Neural progenitor cell (in vitro differentiated cells): Measurements from ENCODE around the gene SYNE3. TPM values are rescaled to one million over a fixed set of nuclear protein-coding genes. Genes with fewer than 3 reads are reported as not detected.

Source experiments
- DNase-seq: peaks from one replicate; pipeline ENCODE4 v3.0.0-alpha.2; 2016; ENCODE audit warnings: low spot score
- H2AFZ ChIP-seq: fragments of 200-600 bp; sonication (generic); replicated peaks from 2 replicates; pipeline ENCODE4 v1.6.1; 2016; ENCODE audit warnings: antibody characterized with exemption
- H3F3A ChIP-seq: fragments of 200-600 bp; sonication (generic); 2 replicates; pipeline ENCODE4 v1.6.1; 2016; ENCODE audit warnings: antibody characterized with exemption, low read depth
- H3K27ac ChIP-seq: fragments of 200-600 bp; sonication (generic); 2 replicates; pipeline ENCODE4 v1.5.1; 2016; ENCODE audit warnings: mild to moderate bottlenecking
- H3K27me3 ChIP-seq: fragments of 200-600 bp; sonication (generic); 2 replicates; pipeline ENCODE4 v1.6.1; 2016; ENCODE audit warnings: mild to moderate bottlenecking, moderate library complexity
- H3K36me3 ChIP-seq: fragments of 200-600 bp; sonication (generic); 2 replicates; pipeline ENCODE4 v1.5.1; 2016
- H3K4me1 ChIP-seq: fragments of 200-600 bp; sonication (generic); 2 replicates; pipeline ENCODE4 v1.6.1; 2016; ENCODE audit warnings: mixed run types
- H3K4me2 ChIP-seq: fragments of 200-600 bp; sonication (generic); 2 replicates; pipeline ENCODE4 v1.6.1; 2016
- H3K4me3 ChIP-seq: fragments of 200-600 bp; sonication (generic); 2 replicates; pipeline ENCODE4 v1.5.1; 2016
- H3K79me2 ChIP-seq: fragments of 200-600 bp; sonication (generic); 2 replicates; pipeline ENCODE4 v1.6.1; 2016; ENCODE audit warnings: low read depth
- H3K9ac ChIP-seq: fragments of 200-600 bp; sonication (generic); 2 replicates; pipeline ENCODE4 v1.6.1; 2016
- H3K9me3 ChIP-seq: fragments of 200-600 bp; sonication (generic); 2 replicates; pipeline ENCODE4 v1.5.1; 2016; ENCODE audit warnings: low read depth
- H4K20me1 ChIP-seq: fragments of 200-600 bp; sonication (generic); 2 replicates; pipeline ENCODE4 v1.6.1; 2016; ENCODE audit warnings: low read depth
- H3K27ac Mint-ChIP-seq: 3 replicates; pipeline ENCODE4 v1.8.0; 2021; ENCODE audit warnings: mixed read lengths
- H3K27me3 Mint-ChIP-seq: 2 replicates; pipeline ENCODE4 v1.8.0; 2022; ENCODE audit warnings: low read depth, mild to moderate bottlenecking, inconsistent platforms, moderate library complexity, mixed read lengths; ENCODE audit not compliant: insufficient read depth
- H3K36me3 Mint-ChIP-seq: 3 replicates; pipeline ENCODE4 v1.8.0; 2021; ENCODE audit warnings: mixed read lengths
- H3K4me1 Mint-ChIP-seq: 3 replicates; pipeline ENCODE4 v1.8.0; 2021; ENCODE audit warnings: mixed read lengths
- H3K4me3 Mint-ChIP-seq: 3 replicates; pipeline ENCODE4 v1.8.0; 2021; ENCODE audit warnings: mild to moderate bottlenecking, moderate library complexity, mixed read lengths
- H3K9me3 Mint-ChIP-seq: 3 replicates; pipeline ENCODE4 v1.8.0; 2020; ENCODE audit warnings: mixed read lengths
- CTCF ChIP-seq: fragments of 200-600 bp; sonication (generic); IDR thresholded peaks from 2 replicates; pipeline ENCODE4 v1.5.1; 2017; ENCODE audit warnings: antibody characterized with exemption, mild to moderate bottlenecking
- EZH2 ChIP-seq: fragments of 200-600 bp; sonication (generic); IDR thresholded peaks from 2 replicates; pipeline ENCODE4 v1.6.1; 2017; ENCODE audit warnings: antibody characterized with exemption, mild to moderate bottlenecking, moderate library complexity
- EZH2phosphoT487 ChIP-seq: fragments of 200-600 bp; sonication (generic); IDR thresholded peaks from 2 replicates; pipeline ENCODE4 v1.6.1; 2017; ENCODE audit warnings: antibody characterized with exemption
- total RNA-seq: library from RNA; depleted of rRNA; stranded (reverse); fragments of >200 nt; gene quantifications from 2 replicates; pipeline ENCODE4 v1.2.3, GENCODE V29; 2015; ENCODE audit warnings: low replicate concordance

SYNE3 gene
- total RNA-seq, 1 donor from 2014 or later, result 0.06 TPM

GRCh38 chr14:95540236-95540855 lies 23.9 kb upstream of the SYNE3 start:
- Histone ChIP-seq H3K4me3 (no peak overlapping the region), H3K36me3 (no peaks in the 10 kb centered on the region), H3F3A (no peaks in the 10 kb centered on the region), H3K9me3 (no peaks in the 10 kb centered on the region), H3K27ac (no peak overlapping the region), H3K9ac (no peak overlapping the region), H3K27me3 (no peaks in the 10 kb centered on the region), H3K79me2 (peaks cover 78% of the 10 kb centered on the region), H3K4me2 (no peak overlapping the region), H4K20me1 (peaks cover 76% of the 10 kb centered on the region), H3K4me1 (peaks cover 23% of the 10 kb centered on the region), H2AFZ (no peak overlapping the region)
- DNase-seq, result no peak
- Mint-ChIP-seq H3K27me3 (no peaks in the 10 kb centered on the region), H3K4me3 (no peak overlapping the region), H3K36me3 (peaks cover 7% of the 10 kb centered on the region), H3K9me3 (no peaks in the 10 kb centered on the region), H3K4me1 (peaks cover 31% of the 10 kb centered on the region), H3K27ac (no peak overlapping the region)
- TF ChIP-seq CTCF (no peak), EZH2 (no peak), EZH2phosphoT487 (no peak)

GRCh38 chr14:95538801-95539509 lies 22.5 kb upstream of the SYNE3 start:
- no peak overlapping the region for H3K27ac Mint-ChIP-seq
- peaks cover 23% of the 10 kb centered on the region for H3K4me1 ChIP-seq
- no peaks in the 10 kb centered on the region for H3K9me3 ChIP-seq
- DNase-seq, result no peak
- H3K4me1 Mint-ChIP-seq, result peaks cover 31% of the 10 kb centered on the region
- no peak for TF ChIP-seq CTCF
- peaks cover 81% of the 10 kb centered on the region for H4K20me1 ChIP-seq
- H2AFZ ChIP-seq, result no peak overlapping the region
- no peak overlapping the region for H3K4me3 ChIP-seq
- no peak overlapping the region for H3K4me2 ChIP-seq
- H3K27ac ChIP-seq, result no peak overlapping the region
- no peaks in the 10 kb centered on the region for H3K27me3 Mint-ChIP-seq
- no peak overlapping the region for H3K4me3 Mint-ChIP-seq
- no peaks in the 10 kb centered on the region for H3K36me3 ChIP-seq
- no peaks in the 10 kb centered on the region for H3K27me3 ChIP-seq
- H3F3A ChIP-seq, result peaks cover 3% of the 10 kb centered on the region
- peaks cover 83% of the 10 kb centered on the region for H3K79me2 ChIP-seq
- H3K36me3 Mint-ChIP-seq, result peaks cover 2% of the 10 kb centered on the region
- no peaks in the 10 kb centered on the region for H3K9me3 Mint-ChIP-seq
- H3K9ac ChIP-seq, result no peak overlapping the region

GRCh38 chr14:95537298-95538089 lies 21.0 kb upstream of the SYNE3 start:
- H3K9me3 Mint-ChIP-seq, result no peaks in the 10 kb centered on the region
- peak overlapping the region; percentile 20 for H3K27ac Mint-ChIP-seq
- no peak for DNase-seq
- no peaks in the 10 kb centered on the region for H3K27me3 Mint-ChIP-seq
- no peaks in the 10 kb centered on the region for H3K27me3 ChIP-seq
- H3K79me2 ChIP-seq, result peaks cover 92% of the 10 kb centered on the region
- no peaks in the 10 kb centered on the region for H3K9me3 ChIP-seq
- H3K36me3 Mint-ChIP-seq, result peaks cover 2% of the 10 kb centered on the region
- TF ChIP-seq EZH2, result no peak
- TF ChIP-seq EZH2phosphoT487, result no peak
- no peak for TF ChIP-seq CTCF
- peaks cover 89% of the 10 kb centered on the region for H4K20me1 ChIP-seq
- H3K4me1 ChIP-seq, result peaks cover 35% of the 10 kb centered on the region
- H3K9ac ChIP-seq, result no peak overlapping the region
- peak overlapping the region; percentile 94 for H3K4me3 Mint-ChIP-seq
- H3F3A ChIP-seq, result peaks cover 3% of the 10 kb centered on the region
- peaks cover 3% of the 10 kb centered on the region for H3K36me3 ChIP-seq
- H3K4me2 ChIP-seq, result peak overlapping the region; percentile 94
- no peak overlapping the region for H2AFZ ChIP-seq
- H3K4me3 ChIP-seq, result no peak overlapping the region
- H3K27ac ChIP-seq, result no peak overlapping the region
- H3K4me1 Mint-ChIP-seq, result peaks cover 41% of the 10 kb centered on the region
